ENCODE data around the gene PARD3. TPM values are rescaled to one million over a fixed set of nuclear protein-coding genes. Genes with fewer than 3 reads are reported as not detected.
"Not testable (repeated sequence)": the region's sequence is repeated elsewhere in the genome, so short reads cannot be mapped to it uniquely, and the experiment has no call there.

The PARD3 gene
- total RNA-seq, 2 donors from 2014 or later: 32.0 to 61.9 TPM

GRCh38 chr10:34795334-34795733 is 19.8 kb downstream of the PARD3 start:
- no peak overlapping the region for H3K27ac ChIP-seq
- WGBS: 95% methylated on average over 6 of the region's 6 CpGs
- no peaks in the 10 kb centered on the region for H3K36me3 ChIP-seq
- TF ChIP-seq POLR2A (IDR thresholded peaks at IDR 0.05): no peak
- H3K9me3 ChIP-seq: no peaks in the 10 kb centered on the region
- no peak overlapping the region for H3K4me3 ChIP-seq
- intact Hi-C loops (cut with DNase I): no loop called here
- no peak for DNase-seq (ENCODE audit: low spot score)
- H3K4me1 ChIP-seq (replicated peaks): no peaks in the 10 kb centered on the region
- no peaks in the 10 kb centered on the region for H3K27me3 ChIP-seq (replicated peaks; ENCODE audit: insufficient read depth)

GRCh38 chr10:34794835-34795234 is 20.3 kb downstream of the PARD3 start:
- H3K36me3 ChIP-seq: no peaks in the 10 kb centered on the region
- no peaks in the 10 kb centered on the region for H3K27me3 ChIP-seq (replicated peaks; ENCODE audit: insufficient read depth)
- no peak for DNase-seq (ENCODE audit: low spot score)
- no peak overlapping the region for H3K4me3 ChIP-seq
- no peak for TF ChIP-seq POLR2AphosphoS5 (IDR thresholded peaks at IDR 0.05)
- TF ChIP-seq CTCF (IDR thresholded peaks at IDR 0.05): no peak
- no peak for TF ChIP-seq POLR2A (IDR thresholded peaks at IDR 0.05)
- H3K27ac ChIP-seq: no peak overlapping the region
- H3K4me1 ChIP-seq (replicated peaks): no peaks in the 10 kb centered on the region
- H3K9me3 ChIP-seq: no peaks in the 10 kb centered on the region
- intact Hi-C loops (cut with DNase I): no loop called here
- 92% methylated on average over 4 of the region's 4 CpGs for WGBS

GRCh38 chr10:34793581-34793980 is 21.5 kb downstream of the PARD3 start:
- H3K27ac ChIP-seq; H3K4me1 ChIP-seq (replicated peaks); H3K36me3 ChIP-seq; DNase-seq (ENCODE audit: low spot score); H3K27me3 ChIP-seq (replicated peaks; ENCODE audit: insufficient read depth); intact Hi-C loops (cut with DNase I); H3K4me3 ChIP-seq; H3K9me3 ChIP-seq: not testable (repeated sequence)
- WGBS: 90% methylated on average over 5 of the region's 5 CpGs

- Histone ChIP-seq H3K4me3 (no peak overlapping the region), H3K9me3 (no peaks in the 10 kb centered on the region), H3K27ac (no peak overlapping the region), H3K27me3 (replicated peaks; ENCODE audit: insufficient read depth) (no peaks in the 10 kb centered on the region), H3K36me3 (no peaks in the 10 kb centered on the region), H3K4me1 (replicated peaks) (no peaks in the 10 kb centered on the region)
- WGBS: 30% methylated on average over 7 of the region's 7 CpGs
- intact Hi-C loops (cut with DNase I): no loop called here
- TF ChIP-seq POLR2AphosphoS5 (IDR thresholded peaks at IDR 0.05) (no peak), CTCF (IDR thresholded peaks at IDR 0.05) (no peak), POLR2A (IDR thresholded peaks at IDR 0.05) (no peak)
- DNase-seq (ENCODE audit: low spot score): no peak
Observed at GRCh38 chr10:34792881-34793280, 22.2 kb downstream of the PARD3 start.

- intact Hi-C loops (cut with DNase I): no loop called here
- no peaks in the 10 kb centered on the region for H3K27me3 ChIP-seq (replicated peaks; ENCODE audit: insufficient read depth)
- TF ChIP-seq POLR2AphosphoS5 (IDR thresholded peaks at IDR 0.05): no peak
- no peak for TF ChIP-seq CTCF (IDR thresholded peaks at IDR 0.05)
- no peak for TF ChIP-seq POLR2A (IDR thresholded peaks at IDR 0.05)
- no peak for DNase-seq (ENCODE audit: low spot score)
- WGBS: 85% methylated on average over 23 of the region's 23 CpGs
- H3K27ac ChIP-seq: no peak overlapping the region
- no peaks in the 10 kb centered on the region for H3K9me3 ChIP-seq
- no peak overlapping the region for H3K4me3 ChIP-seq
- H3K36me3 ChIP-seq: no peaks in the 10 kb centered on the region
- no peaks in the 10 kb centered on the region for H3K4me1 ChIP-seq (replicated peaks)
Observed at GRCh38 chr10:34791947-34792346, 23.1 kb downstream of the PARD3 start.

- H3K36me3 ChIP-seq: no peaks in the 10 kb centered on the region
- intact Hi-C loops (cut with DNase I): no loop called here
- WGBS: 94% methylated on average over 15 of the region's 15 CpGs
- DNase-seq (ENCODE audit: low spot score): no peak
- no peak overlapping the region for H3K4me3 ChIP-seq
- no peak for TF ChIP-seq POLR2AphosphoS5 (IDR thresholded peaks at IDR 0.05)
- no peak for TF ChIP-seq CTCF (IDR thresholded peaks at IDR 0.05)
- no peak for TF ChIP-seq POLR2A (IDR thresholded peaks at IDR 0.05)
- no peak overlapping the region for H3K27ac ChIP-seq
- H3K4me1 ChIP-seq (replicated peaks): no peaks in the 10 kb centered on the region
- no peaks in the 10 kb centered on the region for H3K9me3 ChIP-seq
- H3K27me3 ChIP-seq (replicated peaks; ENCODE audit: insufficient read depth): no peaks in the 10 kb centered on the region
Observed at GRCh38 chr10:34791228-34791627, 23.9 kb downstream of the PARD3 start.
